Adrenal gland (tissue), 5 donors: ENCODE data around the gene GLB1L3.

Experiments used
- CTCF ChIP-seq, 6 experiments: fragments of 450-650 bp in 4 of 6; fragments of 200-600 bp in 2 of 6; sonication (generic) in 1 of 6; IDR thresholded peaks; 1 replicate in 5 of 6; 2 replicates in 1 of 6; pipeline versions ENCODE4 v1.5.1 to v1.8.0; 2016 to 2021; ENCODE audit warnings: antibody characterized with exemption in 6 of 6, mild to moderate bottlenecking in 2 of 6, moderate library complexity in 1 of 6
- POLR2A ChIP-seq, 2 donors: fragments of 450-650 bp; IDR thresholded peaks; one replicate each; pipeline ENCODE4 v1.6.1; 2017; ENCODE audit warnings: antibody characterized with exemption in 2 of 2, mild to moderate bottlenecking in 2 of 2, moderate library complexity in 1 of 2
- donor health status: DM: no; HTN: no; CAD: no.

GRCh38 chr11:134250246-134250645 lies 25.9 kb upstream of the GLB1L3 start:
- TF ChIP-seq CTCF (IDR thresholded peaks at IDR 0.05) (no peak), POLR2A (IDR thresholded peaks at IDR 0.05) (no peak)
